ENCODE results near the gene TIAM2.

TIAM2 gene

GRCh38 chr6:155284775-155285174 is 289.7 kb downstream of the TIAM2 start:
- Histone ChIP-seq H2BK120ac (ENCODE audit: insufficient read depth, low read length, poor library complexity) (no peak overlapping the region), H3K36me3 (ENCODE audit: control insufficient read depth in 1 of 2, insufficient read depth in 2 of 2, low read length in 2 of 2) (peaks cover 3 to 6% of the 10 kb centered on the region in 2 experiments), H2BK5ac (ENCODE audit: low read depth, low read length, poor library complexity) (no peak overlapping the region), H3K9ac (ENCODE audit: low read length) (no peak overlapping the region), H2BK12ac (ENCODE audit: low read length) (no peak overlapping the region), H2AFZ (ENCODE audit: insufficient read depth, low read length, poor library complexity) (no peak overlapping the region), H3K4me3 (ENCODE audit: low read depth, low read length) (no peak overlapping the region), H3K79me1 (ENCODE audit: low read length) (no peaks in the 10 kb centered on the region), H2AK5ac (ENCODE audit: low read length) (no peak overlapping the region), H3K23ac (ENCODE audit: low read length) (no peak overlapping the region), H4K91ac (ENCODE audit: low read depth, low read length) (no peak overlapping the region), H3K9me3 (ENCODE audit: insufficient read depth, low read depth, low read length) (no peaks in the 10 kb centered on the region), H3K27me3 (ENCODE audit: insufficient read depth, low read length) (no peaks in the 10 kb centered on the region), H3K4ac (ENCODE audit: low read depth, low read length) (no peak overlapping the region), H3K79me2 (ENCODE audit: control insufficient read depth, insufficient read depth, low read length, poor library complexity) (no peaks in the 10 kb centered on the region), H4K12ac (ENCODE audit: low read depth, low read length) (no peak overlapping the region), H3K27ac (ENCODE audit: low read depth, low read length) (no peak overlapping the region), H3K18ac (ENCODE audit: low read length) (no peak overlapping the region), H4K8ac (ENCODE audit: low read depth, low read length) (no peak overlapping the region), H3K4me2 (ENCODE audit: low read length) (no peak overlapping the region), H3K4me1 (ENCODE audit: control insufficient read depth in 1 of 2, insufficient read depth in 2 of 2, low read length in 2 of 2) (no peaks in the 10 kb centered on the region), H3K14ac (ENCODE audit: low read length) (no peak overlapping the region)
- no peak for DNase-seq
- no CpG with 5 or more reads among the region's 4 CpGs for WGBS (ENCODE audit: extremely low coverage, insufficient coverage, insufficient read length)

- H3K4me2 ChIP-seq (ENCODE audit: low read length), result no peak overlapping the region
- no peak overlapping the region for H3K4ac ChIP-seq (ENCODE audit: low read depth, low read length)
- H4K8ac ChIP-seq (ENCODE audit: low read depth, low read length), result no peak overlapping the region
- no peaks in the 10 kb centered on the region for H3K9me3 ChIP-seq (ENCODE audit: insufficient read depth, low read depth, low read length)
- H3K23ac ChIP-seq (ENCODE audit: low read length), result no peak overlapping the region
- no peak overlapping the region for H3K18ac ChIP-seq (ENCODE audit: low read length)
- H3K9ac ChIP-seq (ENCODE audit: low read length), result no peak overlapping the region
- H3K27me3 ChIP-seq (ENCODE audit: insufficient read depth, low read length), result no peaks in the 10 kb centered on the region
- no peak overlapping the region for H2AFZ ChIP-seq (ENCODE audit: insufficient read depth, low read length, poor library complexity)
- no peak overlapping the region for H2BK12ac ChIP-seq (ENCODE audit: low read length)
- H3K4me1 ChIP-seq (ENCODE audit: control insufficient read depth in 1 of 2, insufficient read depth in 2 of 2, low read length in 2 of 2), result no peaks in the 10 kb centered on the region
- H3K27ac ChIP-seq (ENCODE audit: low read depth, low read length), result no peak overlapping the region
- no peak for DNase-seq
- peaks cover 5 to 9% of the 10 kb centered on the region in 2 experiments for H3K36me3 ChIP-seq (ENCODE audit: control insufficient read depth in 1 of 2, insufficient read depth in 2 of 2, low read length in 2 of 2)
- no peak overlapping the region for H4K91ac ChIP-seq (ENCODE audit: low read depth, low read length)
- no CpG with 5 or more reads among the region's 2 CpGs for WGBS (ENCODE audit: extremely low coverage, insufficient coverage, insufficient read length)
- no peaks in the 10 kb centered on the region for H3K79me2 ChIP-seq (ENCODE audit: control insufficient read depth, insufficient read depth, low read length, poor library complexity)
- no peak overlapping the region for H2BK5ac ChIP-seq (ENCODE audit: low read depth, low read length, poor library complexity)
- H2BK120ac ChIP-seq (ENCODE audit: insufficient read depth, low read length, poor library complexity), result no peak overlapping the region
- H2AK5ac ChIP-seq (ENCODE audit: low read length), result no peak overlapping the region
- H3K79me1 ChIP-seq (ENCODE audit: low read length), result no peaks in the 10 kb centered on the region
- H4K12ac ChIP-seq (ENCODE audit: low read depth, low read length), result no peak overlapping the region
- H3K14ac ChIP-seq (ENCODE audit: low read length), result no peak overlapping the region
- no peak overlapping the region for H3K4me3 ChIP-seq (ENCODE audit: low read depth, low read length)
These were observed 292.6 kb downstream of the TIAM2 start for GRCh38 chr6:155287762-155288161.

DNA sequence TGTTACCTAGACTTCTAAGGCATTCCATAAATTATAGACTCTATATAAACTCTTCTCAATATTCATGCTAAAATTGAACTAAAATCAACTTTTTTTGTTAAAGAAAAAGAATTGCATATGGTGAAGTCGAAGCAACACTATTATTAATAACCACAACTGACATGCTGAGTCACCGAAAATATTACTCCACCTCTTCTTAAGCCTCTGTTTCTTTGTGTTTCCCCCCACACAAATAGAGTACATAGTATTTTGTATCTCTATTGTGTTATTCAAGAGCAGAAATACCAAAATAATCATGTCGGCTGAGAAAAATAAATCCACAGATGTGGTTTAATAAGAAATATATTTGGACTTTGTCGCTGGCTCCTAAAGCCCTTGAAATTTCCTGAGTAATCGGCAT is 295.4 kb downstream of the TIAM2 start:
- Histone ChIP-seq H3K9me3 (ENCODE audit: insufficient read depth, low read depth, low read length) (no peaks in the 10 kb centered on the region), H3K36me3 (ENCODE audit: control insufficient read depth in 1 of 2, insufficient read depth in 2 of 2, low read length in 2 of 2) (peaks cover 5% of the 10 kb centered on the region in 2 experiments), H3K4ac (ENCODE audit: low read depth, low read length) (no peak overlapping the region), H3K4me3 (ENCODE audit: low read depth, low read length) (no peak overlapping the region), H3K4me1 (ENCODE audit: control insufficient read depth in 1 of 2, insufficient read depth in 2 of 2, low read length in 2 of 2) (peaks cover 0 to 1% of the 10 kb centered on the region in 2 experiments), H3K14ac (ENCODE audit: low read length) (no peak overlapping the region), H4K12ac (ENCODE audit: low read depth, low read length) (no peak overlapping the region), H3K79me1 (ENCODE audit: low read length) (no peaks in the 10 kb centered on the region), H4K91ac (ENCODE audit: low read depth, low read length) (no peak overlapping the region), H3K79me2 (ENCODE audit: control insufficient read depth, insufficient read depth, low read length, poor library complexity) (no peaks in the 10 kb centered on the region), H3K4me2 (ENCODE audit: low read length) (no peak overlapping the region), H2BK12ac (ENCODE audit: low read length) (no peak overlapping the region), H4K8ac (ENCODE audit: low read depth, low read length) (no peak overlapping the region), H2BK5ac (ENCODE audit: low read depth, low read length, poor library complexity) (no peak overlapping the region), H3K9ac (ENCODE audit: low read length) (no peak overlapping the region), H3K23ac (ENCODE audit: low read length) (no peak overlapping the region), H3K27ac (ENCODE audit: low read depth, low read length) (no peak overlapping the region), H3K18ac (ENCODE audit: low read length) (no peak overlapping the region), H2AK5ac (ENCODE audit: low read length) (no peak overlapping the region), H2BK120ac (ENCODE audit: insufficient read depth, low read length, poor library complexity) (no peak overlapping the region), H2AFZ (ENCODE audit: insufficient read depth, low read length, poor library complexity) (no peak overlapping the region), H3K27me3 (ENCODE audit: insufficient read depth, low read length) (no peaks in the 10 kb centered on the region)
- no peak for DNase-seq
- WGBS (ENCODE audit: extremely low coverage, insufficient coverage, insufficient read length), result no CpG with 5 or more reads among the region's 5 CpGs

DNA sequence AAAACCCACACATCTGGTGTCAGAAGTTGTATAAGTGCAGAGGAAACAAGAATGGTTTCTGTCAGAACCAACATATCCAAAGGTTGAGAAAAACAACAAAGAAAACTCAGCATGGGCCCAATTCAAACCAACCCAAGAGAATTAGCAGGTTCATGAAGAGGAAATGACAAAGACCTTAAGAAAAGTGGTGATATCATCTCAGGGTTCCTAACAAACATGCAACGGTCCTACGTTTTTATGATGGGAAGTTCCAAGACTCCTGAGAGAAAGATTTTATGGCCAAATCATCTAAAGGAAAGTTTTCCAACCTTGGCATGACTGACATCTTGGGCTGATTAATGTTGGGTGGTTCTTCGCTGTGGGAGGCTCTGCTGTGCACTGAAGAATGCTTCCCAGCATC is 296.2 kb downstream of the TIAM2 start:
- Histone ChIP-seq H4K12ac (ENCODE audit: low read depth, low read length) (no peak overlapping the region), H3K79me1 (ENCODE audit: low read length) (no peaks in the 10 kb centered on the region), H3K18ac (ENCODE audit: low read length) (no peak overlapping the region), H2BK120ac (ENCODE audit: insufficient read depth, low read length, poor library complexity) (no peak overlapping the region), H2BK12ac (ENCODE audit: low read length) (no peak overlapping the region), H3K27me3 (ENCODE audit: insufficient read depth, low read length) (no peaks in the 10 kb centered on the region), H3K36me3 (ENCODE audit: control insufficient read depth in 1 of 2, insufficient read depth in 2 of 2, low read length in 2 of 2) (peaks cover 5 to 8% of the 10 kb centered on the region in 2 experiments), H3K27ac (ENCODE audit: low read depth, low read length) (no peak overlapping the region), H2BK5ac (ENCODE audit: low read depth, low read length, poor library complexity) (no peak overlapping the region), H3K4ac (ENCODE audit: low read depth, low read length) (no peak overlapping the region), H3K4me3 (ENCODE audit: low read depth, low read length) (no peak overlapping the region), H3K9ac (ENCODE audit: low read length) (no peak overlapping the region), H3K14ac (ENCODE audit: low read length) (no peak overlapping the region), H4K91ac (ENCODE audit: low read depth, low read length) (no peak overlapping the region), H4K8ac (ENCODE audit: low read depth, low read length) (no peak overlapping the region), H3K4me1 (ENCODE audit: control insufficient read depth in 1 of 2, insufficient read depth in 2 of 2, low read length in 2 of 2) (peaks cover 0 to 1% of the 10 kb centered on the region in 2 experiments), H2AK5ac (ENCODE audit: low read length) (no peak overlapping the region), H2AFZ (ENCODE audit: insufficient read depth, low read length, poor library complexity) (no peak overlapping the region), H3K23ac (ENCODE audit: low read length) (no peak overlapping the region), H3K4me2 (ENCODE audit: low read length) (no peak overlapping the region), H3K9me3 (ENCODE audit: insufficient read depth, low read depth, low read length) (no peaks in the 10 kb centered on the region), H3K79me2 (ENCODE audit: control insufficient read depth, insufficient read depth, low read length, poor library complexity) (no peaks in the 10 kb centered on the region)
- no peak for DNase-seq
- no CpG with 5 or more reads among the region's 3 CpGs for WGBS (ENCODE audit: extremely low coverage, insufficient coverage, insufficient read length)

Measured in trophoblast cell (in vitro differentiated cells and primary cell).